C4-2B (cell line): Measurements from ENCODE around the gene DCPS.
"Not testable (repeated sequence)": the region's sequence is repeated elsewhere in the genome, so short reads cannot be mapped to it uniquely, and the experiment has no call there.

ENCODE experiments used
- ZFX ChIP-seq: fragments of 450-650 bp; IDR thresholded peaks from 2 replicates; pipeline ENCODE4 v1.6.1; 2017
- TF ChIP-seq, protein P1 (sequence below): fragments of 450-650 bp; conservative IDR thresholded peaks from 2 replicates; pipeline ENCODE4 v1.5.1; 2017; ENCODE audit warnings: mild to moderate bottlenecking

DNA sequence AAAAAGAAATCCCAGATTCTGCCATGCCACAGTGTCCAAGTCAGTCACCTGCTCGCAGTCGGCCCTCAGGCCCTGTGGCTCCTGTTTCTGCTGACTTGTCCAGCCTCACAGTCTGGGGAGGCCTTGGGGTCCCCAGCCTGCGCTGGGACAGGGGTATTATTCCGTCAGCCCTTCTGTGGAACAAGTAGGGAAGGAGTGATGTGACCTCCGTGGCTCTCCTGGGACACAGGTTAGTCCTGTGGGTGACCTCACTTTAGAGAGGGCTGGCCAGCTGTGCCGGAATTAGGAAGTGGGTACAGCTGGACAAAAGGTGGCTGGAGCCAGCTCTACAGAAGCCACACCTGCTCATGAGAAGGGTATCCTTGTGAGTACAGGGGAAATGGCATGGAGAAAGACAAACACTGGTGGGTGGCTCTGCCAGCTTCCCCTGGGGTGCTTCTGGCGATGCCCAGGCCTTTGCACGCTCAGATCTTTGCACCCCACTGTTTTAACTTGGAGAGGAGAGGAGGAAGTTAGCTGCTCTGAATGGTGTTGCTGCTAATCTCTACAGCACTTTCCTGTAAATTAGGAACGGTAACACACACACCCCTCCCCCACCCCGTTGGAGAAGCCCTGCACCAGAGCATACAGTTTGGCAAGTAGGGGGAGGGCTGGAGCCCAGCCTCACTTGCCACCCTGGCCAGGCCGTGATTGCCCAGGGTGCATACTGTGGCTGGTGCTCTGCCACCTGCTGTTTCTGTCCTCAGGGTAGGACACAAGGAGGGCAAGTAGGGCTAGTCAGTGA lies 64.7 kb downstream of the DCPS start:
- TF ChIP-seq, protein P1, sequence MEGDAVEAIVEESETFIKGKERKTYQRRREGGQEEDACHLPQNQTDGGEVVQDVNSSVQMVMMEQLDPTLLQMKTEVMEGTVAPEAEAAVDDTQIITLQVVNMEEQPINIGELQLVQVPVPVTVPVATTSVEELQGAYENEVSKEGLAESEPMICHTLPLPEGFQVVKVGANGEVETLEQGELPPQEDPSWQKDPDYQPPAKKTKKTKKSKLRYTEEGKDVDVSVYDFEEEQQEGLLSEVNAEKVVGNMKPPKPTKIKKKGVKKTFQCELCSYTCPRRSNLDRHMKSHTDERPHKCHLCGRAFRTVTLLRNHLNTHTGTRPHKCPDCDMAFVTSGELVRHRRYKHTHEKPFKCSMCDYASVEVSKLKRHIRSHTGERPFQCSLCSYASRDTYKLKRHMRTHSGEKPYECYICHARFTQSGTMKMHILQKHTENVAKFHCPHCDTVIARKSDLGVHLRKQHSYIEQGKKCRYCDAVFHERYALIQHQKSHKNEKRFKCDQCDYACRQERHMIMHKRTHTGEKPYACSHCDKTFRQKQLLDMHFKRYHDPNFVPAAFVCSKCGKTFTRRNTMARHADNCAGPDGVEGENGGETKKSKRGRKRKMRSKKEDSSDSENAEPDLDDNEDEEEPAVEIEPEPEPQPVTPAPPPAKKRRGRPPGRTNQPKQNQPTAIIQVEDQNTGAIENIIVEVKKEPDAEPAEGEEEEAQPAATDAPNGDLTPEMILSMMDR, result not testable (repeated sequence)
- TF ChIP-seq ZFX, result not testable (repeated sequence)
